ENCODE data around the gene C1QTNF9B. TPM values are rescaled to one million over a fixed set of nuclear protein-coding genes. Genes with fewer than 3 reads are reported as not detected.
"Not testable (repeated sequence)": the region's sequence is repeated elsewhere in the genome, so short reads cannot be mapped to it uniquely, and the experiment has no call there.

Gene C1QTNF9B
- total RNA-seq, 1 donor from 2014 or later, result not detected

- peaks cover 2% of the 10 kb centered on the region for H3K36me3 ChIP-seq (ENCODE audit: insufficient read depth, low read length)
- H3K9ac ChIP-seq (ENCODE audit: low read length), result peak overlapping the region; percentile 91
- Mint-ChIP-seq H3K4me1 (ENCODE audit: low read depth, unreplicated experiment) (peaks cover 11% of the 10 kb centered on the region), H3K9me3 (ENCODE audit: unreplicated experiment) (no peaks in the 10 kb centered on the region), H3K27me3 (ENCODE audit: low read depth, unreplicated experiment) (no peaks in the 10 kb centered on the region), H3K4me3 (ENCODE audit: unreplicated experiment) (peak overlapping the region; percentile 89), H3K36me3 (ENCODE audit: low read depth, unreplicated experiment) (peaks cover 5% of the 10 kb centered on the region), H3K27ac (ENCODE audit: unreplicated experiment) (peak overlapping the region; percentile 28)
- peaks cover 12% of the 10 kb centered on the region for H3K4me1 ChIP-seq (ENCODE audit: insufficient read depth, low read length)
- H3K9me3 ChIP-seq (ENCODE audit: insufficient read depth, low read depth, low read length), result no peaks in the 10 kb centered on the region
- FAIRE-seq (no peak), DNase-seq (ENCODE audit: low read depth) (peak; percentile 15)
- peak overlapping the region; percentile 92 for H3K4me2 ChIP-seq (ENCODE audit: low read length)
- TF ChIP-seq CTCF (IDR thresholded peaks at IDR 0.05; ENCODE audit: insufficient read depth, low read depth, low read length) (peak; percentile 6), EZH2 (IDR thresholded peaks at IDR 0.05; ENCODE audit: insufficient read depth, low read length) (no peak)
- H3K4me3 ChIP-seq (ENCODE audit: insufficient read depth, low read depth, low read length), result peak overlapping the region; percentile 54
- peaks cover 16% of the 10 kb centered on the region for H3K79me2 ChIP-seq (ENCODE audit: insufficient read depth, low read length)
- peak overlapping the region; percentile 61 for H2AFZ ChIP-seq (ENCODE audit: low read depth, low read length)
- no peaks in the 10 kb centered on the region for H4K20me1 ChIP-seq (ENCODE audit: insufficient read depth, low read length)
- peak overlapping the region; percentile 33 for H3K27ac ChIP-seq (ENCODE audit: low read depth, low read length)
- no peaks in the 10 kb centered on the region for H3K27me3 ChIP-seq (ENCODE audit: insufficient read depth, low read length)
These were observed 7.4 kb downstream of the C1QTNF9B start for GRCh38 chr13:23889615-23890607.

DNA sequence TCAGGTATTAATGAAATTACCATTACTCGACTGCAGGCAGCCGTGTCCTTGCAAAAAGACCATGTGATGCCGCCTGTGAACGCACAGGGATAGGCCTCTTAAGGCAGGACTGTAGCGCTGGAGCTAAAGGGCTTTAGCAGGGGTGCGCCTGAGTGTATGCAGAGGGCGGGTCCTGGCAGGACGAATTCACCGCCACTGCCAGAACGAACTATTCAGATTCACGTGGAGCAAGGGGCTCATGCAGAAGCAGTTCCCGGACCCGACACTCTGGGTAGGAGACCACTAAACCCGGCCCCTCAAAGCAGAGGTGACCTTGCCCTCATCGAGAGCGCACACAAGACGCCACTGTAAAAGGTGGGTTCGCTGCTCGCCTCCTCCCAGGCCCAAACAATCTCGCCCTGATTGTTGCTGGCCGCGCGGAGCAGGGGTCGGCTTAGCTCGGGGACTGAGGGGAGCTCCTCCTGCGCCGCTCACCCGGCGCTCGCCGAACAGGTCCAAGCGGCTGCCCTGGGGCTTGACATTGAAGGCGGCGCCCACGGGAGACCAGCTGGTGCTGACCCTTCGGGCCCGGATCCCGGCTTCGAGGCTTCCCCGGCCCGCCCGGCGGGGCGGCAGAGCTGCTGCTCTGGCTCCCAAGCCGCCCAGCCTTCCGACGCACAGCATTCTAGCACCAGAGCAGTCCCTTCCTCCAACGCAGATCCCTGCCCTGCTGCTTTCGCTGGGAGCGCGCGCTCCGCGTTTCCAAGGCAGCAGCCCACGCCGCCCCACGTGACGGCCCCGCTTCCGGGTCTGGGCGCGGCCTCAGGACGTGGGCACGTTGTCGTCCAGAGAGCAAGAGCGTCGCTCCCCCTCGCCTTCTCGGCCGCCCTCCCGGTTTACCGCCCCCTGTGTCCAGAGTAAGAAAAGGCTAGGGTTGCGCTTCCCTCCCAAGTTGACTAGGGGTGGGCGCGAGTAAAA, 8.4 kb downstream of the C1QTNF9B start, which contains the start of gene MIPEP:
TSS of gene MIPEP (minus strand) at position 743 of the 957 bp plus-strand sequence. CDS start at position 663, 80 bp downstream.
- Histone ChIP-seq H3K79me2 (ENCODE audit: insufficient read depth, low read length) (peaks cover 16% of the 10 kb centered on the region), H3K9ac (ENCODE audit: low read length) (peak within 1 kb of the TSS; percentile 91), H3K4me2 (ENCODE audit: low read length) (peak within 1 kb of the TSS; percentile 92), H2AFZ (ENCODE audit: low read depth, low read length) (peak within 1 kb of the TSS; percentile 73), H3K4me1 (ENCODE audit: insufficient read depth, low read length) (peaks cover 12% of the 10 kb centered on the region), H3K27me3 (ENCODE audit: insufficient read depth, low read length) (no peaks in the 10 kb centered on the region), H3K27ac (ENCODE audit: low read depth, low read length) (peak within 1 kb of the TSS; percentile 86), H3K36me3 (ENCODE audit: insufficient read depth, low read length) (peaks cover 6% of the 10 kb centered on the region), H3K9me3 (ENCODE audit: insufficient read depth, low read depth, low read length) (no peaks in the 10 kb centered on the region), H4K20me1 (ENCODE audit: insufficient read depth, low read length) (no peaks in the 10 kb centered on the region), H3K4me3 (ENCODE audit: insufficient read depth, low read depth, low read length) (peak within 1 kb of the TSS; percentile 88)
- DNase-seq (ENCODE audit: low read depth), result peak; percentile 90
- no peak for FAIRE-seq
- peaks cover 11% of the 10 kb centered on the region for H3K4me1 Mint-ChIP-seq (ENCODE audit: low read depth, unreplicated experiment)
- no peak for TF ChIP-seq EZH2 (IDR thresholded peaks at IDR 0.05; ENCODE audit: insufficient read depth, low read length)
- TF ChIP-seq CTCF (IDR thresholded peaks at IDR 0.05; ENCODE audit: insufficient read depth, low read depth, low read length), result peak; percentile 55
- no peaks in the 10 kb centered on the region for H3K27me3 Mint-ChIP-seq (ENCODE audit: low read depth, unreplicated experiment)
- peaks cover 5% of the 10 kb centered on the region for H3K36me3 Mint-ChIP-seq (ENCODE audit: low read depth, unreplicated experiment)
- H3K27ac Mint-ChIP-seq (ENCODE audit: unreplicated experiment), result peak within 1 kb of the TSS; percentile 28
- peak within 1 kb of the TSS; percentile 89 for H3K4me3 Mint-ChIP-seq (ENCODE audit: unreplicated experiment)
- no peaks in the 10 kb centered on the region for H3K9me3 Mint-ChIP-seq (ENCODE audit: unreplicated experiment)

DNA sequence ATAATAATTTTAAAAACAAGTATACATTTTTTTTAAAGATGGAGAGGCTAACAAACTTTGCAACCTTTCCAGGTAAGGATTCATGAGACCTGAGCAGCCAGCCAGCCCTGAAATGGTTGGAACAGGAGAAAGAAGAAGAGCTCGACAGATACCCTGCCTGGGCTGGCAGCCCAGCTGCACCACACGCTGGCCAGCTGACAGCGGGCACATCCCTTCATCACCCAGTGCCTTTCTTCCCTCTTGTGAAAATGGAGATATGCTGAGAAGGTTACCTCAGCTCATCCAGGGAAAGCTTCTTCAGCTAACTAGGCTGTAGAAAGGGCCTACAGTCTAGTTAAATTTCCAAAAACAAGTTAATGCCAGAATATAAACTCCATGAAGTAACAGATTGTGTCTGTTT, 12.9 kb downstream of the C1QTNF9B start:
- H3K9me3 Mint-ChIP-seq (ENCODE audit: unreplicated experiment); H3K9me3 ChIP-seq (ENCODE audit: insufficient read depth, low read depth, low read length); FAIRE-seq; H3K4me2 ChIP-seq (ENCODE audit: low read length); H3K4me1 ChIP-seq (ENCODE audit: insufficient read depth, low read length); H3K9ac ChIP-seq (ENCODE audit: low read length); H3K27ac ChIP-seq (ENCODE audit: low read depth, low read length); H4K20me1 ChIP-seq (ENCODE audit: insufficient read depth, low read length); H3K4me3 Mint-ChIP-seq (ENCODE audit: unreplicated experiment); H3K4me3 ChIP-seq (ENCODE audit: insufficient read depth, low read depth, low read length); H3K36me3 Mint-ChIP-seq (ENCODE audit: low read depth, unreplicated experiment); H2AFZ ChIP-seq (ENCODE audit: low read depth, low read length); DNase-seq (ENCODE audit: low read depth); H3K4me1 Mint-ChIP-seq (ENCODE audit: low read depth, unreplicated experiment); H3K27ac Mint-ChIP-seq (ENCODE audit: unreplicated experiment); H3K36me3 ChIP-seq (ENCODE audit: insufficient read depth, low read length); H3K27me3 Mint-ChIP-seq (ENCODE audit: low read depth, unreplicated experiment); H3K27me3 ChIP-seq (ENCODE audit: insufficient read depth, low read length): not testable (repeated sequence)
- peaks cover 16% of the 10 kb centered on the region for H3K79me2 ChIP-seq (ENCODE audit: insufficient read depth, low read length)

All from astrocyte (in vitro differentiated cells and primary cell).